IMR-90 (cell line): ENCODE measurements around the gene HPCAL4. TPM values are rescaled to one million over a fixed set of nuclear protein-coding genes. Genes with fewer than 3 reads are reported as not detected.

ENCODE experiments used
- ATAC-seq: fragments of 200-7000 bp; cut with Tn5 transposase; 2 replicates; pipeline ENCODE4 v1.9.1; 2020; ENCODE audit warnings: low read depth, mild to moderate bottlenecking, moderate library complexity
- Bru-seq: library from RNA; stranded (reverse); fragments of 400-500 nt; gene quantifications from one replicate; lab custom pipeline; 2021; lab: Mats Ljungman, UMichigan
- BruChase-seq, 2 experiments: library from RNA; stranded (reverse); fragments of 400-500 nt; gene quantifications; one replicate each; lab custom pipeline; 2021; lab: Mats Ljungman, UMichigan
- BruUV-seq: library from RNA; stranded (reverse); fragments of 400-500 nt; replicated peaks from 2 replicates; lab custom pipeline; 2021; lab: Mats Ljungman, UMichigan
- CTCF ChIA-PET: fragments of 300-600 bp; formaldehyde crosslinking; extraction: SDS; loops from one replicate; lab custom pipeline; 2021; ENCODE audit warnings: antibody characterized with exemption; lab: Yijun Ruan, JAX
- POLR2A ChIA-PET: fragments of 300-600 bp; sonication (Branson Sonifier 250); formaldehyde crosslinking; loops from one replicate; lab custom pipeline; 2022; ENCODE audit warnings: antibody characterized with exemption; ENCODE audit not compliant: unreplicated experiment; lab: Charles Lee
- DNase-seq: peaks from one replicate; pipeline ENCODE4 v3.0.0; 2013
- H2AFZ ChIP-seq: replicated peaks from 2 replicates; pipeline ENCODE3; 2013; ENCODE audit warnings: low read length, mild to moderate bottlenecking; ENCODE audit not compliant: poor library complexity
- H2AK5ac ChIP-seq: 2 replicates; pipeline ENCODE4 v1.6.1; 2013; ENCODE audit warnings: low read depth, low read length, inconsistent platforms
- H2AK9ac ChIP-seq: replicated peaks from 2 replicates; pipeline ENCODE3; 2013; ENCODE audit warnings: mild to moderate bottlenecking, low read depth, low read length, moderate library complexity; ENCODE audit not compliant: poor library complexity
- H2BK120ac ChIP-seq: 2 replicates; pipeline ENCODE4 v1.6.1; 2013; ENCODE audit warnings: low read depth, low read length, inconsistent platforms
- H2BK15ac ChIP-seq: 3 replicates; pipeline ENCODE4 v1.6.1; 2013; ENCODE audit warnings: low read depth, low read length, inconsistent platforms
- H2BK20ac ChIP-seq: 2 replicates; pipeline ENCODE4 v1.6.1; 2013; ENCODE audit warnings: low read depth, mild to moderate bottlenecking, inconsistent platforms, low read length, moderate library complexity
- H2BK5ac ChIP-seq: 2 replicates; pipeline ENCODE4 v1.6.1; 2013; ENCODE audit warnings: mild to moderate bottlenecking, low read depth, low read length, inconsistent platforms; ENCODE audit not compliant: poor library complexity, severe bottlenecking
- H3K14ac ChIP-seq: replicated peaks from 2 replicates; pipeline ENCODE4 v1.6.1; 2013; ENCODE audit warnings: low read depth, low read length, inconsistent platforms
- H3K18ac ChIP-seq: 2 replicates; pipeline ENCODE4 v1.6.1; 2013; ENCODE audit warnings: low read depth, low read length, control low read depth
- H3K23ac ChIP-seq: 2 replicates; pipeline ENCODE4 v1.6.1; 2013; ENCODE audit warnings: low read depth, low read length, inconsistent platforms
- H3K27ac ChIP-seq: 2 replicates; pipeline ENCODE4 v1.5.1; 2013; ENCODE audit warnings: mild to moderate bottlenecking, control low read depth, low read length; ENCODE audit not compliant: insufficient read depth
- H3K27me3 ChIP-seq: 2 replicates; pipeline ENCODE4 v1.6.1; 2013; ENCODE audit warnings: low read length; ENCODE audit not compliant: control insufficient read depth, insufficient read depth
- H3K36me3 ChIP-seq: 2 replicates; pipeline ENCODE4 v1.6.1; 2013; ENCODE audit warnings: low read length, mixed read lengths; ENCODE audit not compliant: control insufficient read depth, insufficient read depth
- H3K4ac ChIP-seq: 2 replicates; pipeline ENCODE4 v1.6.1; 2013; ENCODE audit warnings: low read depth, low read length, inconsistent platforms
- H3K4me1 ChIP-seq: 2 replicates; pipeline ENCODE4 v1.6.1; 2013; ENCODE audit warnings: low read length, mixed read lengths; ENCODE audit not compliant: control insufficient read depth, insufficient read depth
- H3K4me2 ChIP-seq: 2 replicates; pipeline ENCODE4 v1.6.1; 2013; ENCODE audit warnings: low read depth, mild to moderate bottlenecking, control low read depth, low read length, moderate library complexity
- H3K4me3 ChIP-seq: 2 replicates; pipeline ENCODE4 v1.5.1; 2013; ENCODE audit warnings: low read depth, mild to moderate bottlenecking, control low read depth, low read length, moderate library complexity; ENCODE audit not compliant: insufficient read depth
- H3K56ac ChIP-seq: 2 replicates; pipeline ENCODE4 v1.6.1; 2013; ENCODE audit warnings: low read length, inconsistent platforms; ENCODE audit not compliant: insufficient read depth; ENCODE audit errors: extremely low read depth
- H3K79me1 ChIP-seq, 2 experiments: 2 replicates each; pipeline ENCODE4 v1.6.1; 2013; ENCODE audit warnings: low read length in 2 of 2, inconsistent platforms in 1 of 2, low read depth in 1 of 2
- H3K9ac ChIP-seq: 2 replicates; pipeline ENCODE4 v1.6.1; 2013; ENCODE audit warnings: low read depth, low read length, control low read depth
- H3K9me1 ChIP-seq: 2 replicates; pipeline ENCODE4 v1.6.1; 2013; ENCODE audit warnings: low read length, inconsistent platforms; ENCODE audit not compliant: insufficient read depth
- H3K9me3 ChIP-seq: 2 replicates; pipeline ENCODE4 v1.6.1; 2013; ENCODE audit warnings: low read length; ENCODE audit not compliant: control insufficient read depth, insufficient read depth
- H4K20me1 ChIP-seq: 2 replicates; pipeline ENCODE4 v1.6.1; 2013; ENCODE audit warnings: low read length, inconsistent platforms; ENCODE audit not compliant: insufficient read depth
- H4K5ac ChIP-seq: 2 replicates; pipeline ENCODE4 v1.6.1; 2013; ENCODE audit warnings: mild to moderate bottlenecking, low read depth, low read length, control low read depth
- H4K8ac ChIP-seq, 2 experiments: 2 replicates each; pipeline ENCODE4 v1.6.1; 2013; ENCODE audit warnings: low read depth in 2 of 2, low read length in 2 of 2, control low read depth in 1 of 2, inconsistent platforms in 1 of 2
- H4K91ac ChIP-seq: 2 replicates; pipeline ENCODE4 v1.6.1; 2013; ENCODE audit warnings: low read depth, low read length, inconsistent platforms; ENCODE audit not compliant: insufficient read depth
- CEBPB ChIP-seq: IDR thresholded peaks from 2 replicates; pipeline ENCODE4 v1.6.1; 2012; ENCODE audit warnings: low read depth, low read length, improper control_type of control experiment
- CHD1 ChIP-seq: IDR thresholded peaks from 2 replicates; pipeline ENCODE4 v1.6.1; 2012; ENCODE audit warnings: low read depth, low read length, improper control_type of control experiment
- WGBS, 2 experiments: methylation state at CpG; one replicate each; pipeline versions ENCODE4 v1.1.5 to v1.1.7; 2013; ENCODE audit warnings: missing lambda C conversion rate in 2 of 2; ENCODE audit not compliant: insufficient read length in 1 of 2; ENCODE audit errors: extremely low coverage in 2 of 2; 5-methylcytosine and 5-hydroxymethylcytosine counted together
- dilution Hi-C: fragments of 300-500 bp; cut with HindIII; formaldehyde crosslinking; loops from one replicate; pipeline ENCODE4 v1.14.3; 2018; ENCODE audit warnings: low sequenced_read_pairs; ENCODE audit not compliant: unreplicated experiment
- in situ Hi-C: fragments of 300-500 bp; cut with MboI; formaldehyde crosslinking; loops from 3 replicates; pipeline ENCODE4 v1.14.3; 2019; ENCODE audit warnings: low sequenced_read_pairs, inconsistent platforms, mixed read lengths
- intact Hi-C: fragments of 100-400 bp; cut with micrococcal nuclease; formaldehyde crosslinking; loops from 2 replicates; pipeline ENCODE4 v1.10.0; 2022
- long read RNA-seq: library from polyadenylated mRNA; unstranded; transcript quantifications from one replicate; pipeline ENCODE4 v2.0.0, GENCODE V29; 2021; ENCODE audit not compliant: unreplicated experiment
- polyA plus RNA-seq, 3 experiments: library from polyadenylated mRNA; depleted of rRNA; stranded (reverse); fragments of >200 nt; gene quantifications; 2 replicates each; pipeline ENCODE4 v1.2.3, GENCODE V29; 2012; ENCODE audit warnings: low replicate concordance in 1 of 3
- total RNA-seq: library from RNA; depleted of rRNA; stranded (reverse); fragments of >200 nt; gene quantifications from 2 replicates; pipeline ENCODE4 v1.2.3, GENCODE V29; 2012; rRNA removed
- TF ChIP-seq, protein P1 (sequence below): fragments of 150-350 bp; IDR thresholded peaks from 2 replicates; pipeline ENCODE4 v1.6.1; 2016; ENCODE audit warnings: low read depth, mild to moderate bottlenecking, low read length, moderate library complexity, borderline replicate concordance

The HPCAL4 gene
- total RNA-seq, result not detected in 2 replicates
- polyA plus RNA-seq (2012; rRNA removed), result 0.02 TPM in 1 of 2 replicates, not detected in the other
- not detected in 2 replicates for polyA plus RNA-seq (2012; cell fraction: cytosol; rRNA removed)
- not detected in 2 replicates for polyA plus RNA-seq (2012; cell fraction: nucleus; rRNA removed; ENCODE audit: low replicate concordance)
- not detected for Bru-seq, nascent RNA
- not detected for BruChase-seq, experiment 1, labeled RNA remaining after a 6-hour chase
- not detected for BruChase-seq, experiment 2, labeled RNA remaining after a 2-hour chase
- long read RNA-seq, result 0 reads

DNA sequence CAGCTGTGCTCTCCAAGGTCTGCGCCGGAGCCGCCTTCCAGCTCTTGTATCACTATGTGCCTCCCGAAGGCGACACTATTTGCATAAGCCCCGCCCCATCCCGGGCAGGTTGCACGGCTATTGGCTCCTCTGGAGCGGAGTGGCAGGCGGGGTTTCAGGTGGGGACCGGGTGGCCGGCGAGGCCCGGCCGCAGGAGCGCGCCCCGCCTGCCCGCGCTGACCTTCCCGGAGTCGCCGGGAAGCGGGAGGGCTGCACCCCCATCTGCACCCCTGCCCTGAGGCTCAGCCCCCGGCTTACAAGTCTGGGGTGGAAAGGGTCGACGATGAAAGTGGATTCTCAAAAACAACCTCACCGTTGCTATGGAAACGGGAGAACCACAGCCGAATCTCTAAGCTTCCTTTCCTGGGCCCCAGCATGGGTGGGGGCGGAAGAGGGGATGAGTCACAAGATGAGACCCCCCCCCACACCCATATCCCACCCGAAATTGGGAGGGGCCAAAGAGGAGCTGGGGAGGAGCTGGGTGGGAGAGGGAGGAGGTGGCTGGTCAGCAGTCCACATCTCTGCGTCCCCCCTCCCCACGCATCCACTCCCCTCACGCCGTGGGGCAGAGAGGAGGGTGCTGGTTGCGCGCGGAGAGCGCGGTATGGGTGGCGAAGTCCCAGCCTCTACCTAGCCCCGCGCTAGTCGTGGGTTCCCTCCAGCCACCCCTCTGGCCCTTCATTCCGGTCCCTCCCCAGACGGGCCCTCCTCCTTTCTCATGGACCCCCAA, at the start of gene HPCAL4:
HPCAL4 (minus strand) TSS at position 51 of the 769 bp plus-strand sequence. CDS start 6,830 bp downstream, outside the sequence.
- no CpG with 5 or more reads among the region's 47 CpGs for WGBS, 2 experiments
- H3K4me3 ChIP-seq, result no peak within 1 kb of the TSS
- H3K4me2 ChIP-seq, result peak within 1 kb of the TSS; percentile 52
- no peak within 1 kb of the TSS for H3K18ac ChIP-seq
- no peak within 1 kb of the TSS for H3K4ac ChIP-seq
- peak within 1 kb of the TSS; percentile 1 for H2AK9ac ChIP-seq
- no peaks in the 10 kb centered on the region; the same call in 1 of the 2 replicates for H4K20me1 ChIP-seq
- no TSS peak for BruUV-seq
- POLR2A ChIA-PET, result interaction anchor here (0.6 kb wide), 1 partner anchor 243 kb away, joined by 4 read pairs; no protein-coding TSS in a partner anchor
- H2BK5ac ChIP-seq, result no peak within 1 kb of the TSS
- H2AFZ ChIP-seq, result peak within 1 kb of the TSS; percentile 75
- H3K23ac ChIP-seq, result no peak within 1 kb of the TSS
- H2BK15ac ChIP-seq, result no peak within 1 kb of the TSS
- no peaks in the 10 kb centered on the region for H3K79me1 ChIP-seq
- H3K9me3 ChIP-seq, result no peaks in the 10 kb centered on the region
- no peaks in the 10 kb centered on the region; the same call in 1 of the 2 replicates for H3K4me1 ChIP-seq
- H3K9me1 ChIP-seq, result no peaks in the 10 kb centered on the region
- no peak within 1 kb of the TSS for H4K91ac ChIP-seq
- H3K36me3 ChIP-seq, result no peaks in the 10 kb centered on the region
- H4K8ac ChIP-seq, result no peak within 1 kb of the TSS
- dilution Hi-C loops (no loop called here), intact Hi-C loops (no loop called here), in situ Hi-C loops (no loop called here)
- TF ChIP-seq CHD1 (no peak), CEBPB (no peak)
- TF ChIP-seq, protein P1, sequence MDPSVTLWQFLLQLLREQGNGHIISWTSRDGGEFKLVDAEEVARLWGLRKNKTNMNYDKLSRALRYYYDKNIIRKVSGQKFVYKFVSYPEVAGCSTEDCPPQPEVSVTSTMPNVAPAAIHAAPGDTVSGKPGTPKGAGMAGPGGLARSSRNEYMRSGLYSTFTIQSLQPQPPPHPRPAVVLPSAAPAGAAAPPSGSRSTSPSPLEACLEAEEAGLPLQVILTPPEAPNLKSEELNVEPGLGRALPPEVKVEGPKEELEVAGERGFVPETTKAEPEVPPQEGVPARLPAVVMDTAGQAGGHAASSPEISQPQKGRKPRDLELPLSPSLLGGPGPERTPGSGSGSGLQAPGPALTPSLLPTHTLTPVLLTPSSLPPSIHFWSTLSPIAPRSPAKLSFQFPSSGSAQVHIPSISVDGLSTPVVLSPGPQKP, result no peak
- H4K5ac ChIP-seq, result no peak within 1 kb of the TSS
- no peak within 1 kb of the TSS for H2BK120ac ChIP-seq
- H3K27me3 ChIP-seq, result peaks cover 85% of the 10 kb centered on the region
- H3K27ac ChIP-seq, result no peak within 1 kb of the TSS
- no peak within 1 kb of the TSS for H2BK20ac ChIP-seq
- CTCF ChIA-PET, result no interaction called here
- DNase-seq (peak; percentile 46), ATAC-seq (peak; percentile 99)
- H2AK5ac ChIP-seq, result no peak within 1 kb of the TSS
- H3K56ac ChIP-seq, result no peak within 1 kb of the TSS
- H3K14ac ChIP-seq, result no peak within 1 kb of the TSS
- no peak within 1 kb of the TSS for H3K9ac ChIP-seq
